ENCODE measurements around the gene PEA15. TPM values are rescaled to one million over a fixed set of nuclear protein-coding genes. Genes with fewer than 3 reads are reported as not detected.

Gene PEA15
- total RNA-seq, 1 experiment from 2014 or later, result 94.3 TPM

DNA sequence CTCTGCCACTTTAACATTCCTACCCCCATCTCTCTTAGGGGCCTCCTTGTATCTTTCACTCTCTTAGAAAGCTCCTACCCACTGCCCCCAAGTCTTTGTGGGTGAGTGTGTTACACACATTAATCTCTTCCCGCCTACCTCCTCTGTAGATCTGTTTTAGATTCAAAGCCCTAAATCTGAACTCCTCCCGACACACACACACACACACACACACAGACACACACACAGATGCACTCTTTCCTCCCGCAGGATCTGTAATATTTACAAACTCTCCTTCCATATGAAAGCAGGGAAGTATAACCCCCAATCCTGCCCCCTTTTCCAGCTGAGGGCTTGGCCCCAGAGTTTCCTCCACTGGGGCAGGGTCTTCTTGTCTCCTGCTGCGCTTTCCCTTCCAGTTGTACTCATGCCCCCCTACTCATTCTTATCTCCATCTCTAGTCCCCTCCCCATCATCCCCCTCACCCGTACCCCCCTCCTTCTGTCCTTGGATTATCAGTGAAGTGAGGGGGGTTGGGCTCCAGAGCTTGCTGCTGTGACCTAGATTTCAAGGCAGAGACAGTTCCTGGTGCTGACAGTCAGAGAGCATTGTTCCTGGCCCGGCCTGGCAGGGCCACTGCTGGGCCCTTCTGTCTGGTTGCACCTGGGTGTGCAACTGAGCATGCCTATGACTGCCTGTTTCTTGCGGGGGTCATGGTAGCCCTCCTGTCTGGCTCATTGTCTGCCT lies 4.3 kb downstream of the PEA15 start:
- no TSS peak for BruUV-seq (replicated peaks)
- CTCF ChIA-PET, result interaction anchor here (1.4 kb wide), 1 partner anchor 16 kb away, joined by 3 read pairs; no protein-coding TSS in a partner anchor
- H3K27me3 ChIP-seq (ENCODE audit: control insufficient read depth, insufficient read depth, low read length), result no peaks in the 10 kb centered on the region
- no peak overlapping the region for H3K4me3 ChIP-seq (ENCODE audit: low read depth in 2 of 2, low read length in 2 of 2)
- intact Hi-C loops (cut with micrococcal nuclease; ENCODE audit: unreplicated experiment) (no loop called here), in situ Hi-C loops (cut with HindIII; ENCODE audit: low pct_unique_long_range_greater_than_20kb, low sequenced_read_pairs) (no loop called here)
- H3K4me1 ChIP-seq (ENCODE audit: control insufficient read depth, insufficient read depth, low read length), result peaks cover 15% of the 10 kb centered on the region
- peaks cover 11% of the 10 kb centered on the region for H3K36me3 ChIP-seq (ENCODE audit: control insufficient read depth, insufficient read depth, low read length)
- no peak overlapping the region for H3K27ac ChIP-seq (ENCODE audit: low read length)
- TF ChIP-seq, protein P1, sequence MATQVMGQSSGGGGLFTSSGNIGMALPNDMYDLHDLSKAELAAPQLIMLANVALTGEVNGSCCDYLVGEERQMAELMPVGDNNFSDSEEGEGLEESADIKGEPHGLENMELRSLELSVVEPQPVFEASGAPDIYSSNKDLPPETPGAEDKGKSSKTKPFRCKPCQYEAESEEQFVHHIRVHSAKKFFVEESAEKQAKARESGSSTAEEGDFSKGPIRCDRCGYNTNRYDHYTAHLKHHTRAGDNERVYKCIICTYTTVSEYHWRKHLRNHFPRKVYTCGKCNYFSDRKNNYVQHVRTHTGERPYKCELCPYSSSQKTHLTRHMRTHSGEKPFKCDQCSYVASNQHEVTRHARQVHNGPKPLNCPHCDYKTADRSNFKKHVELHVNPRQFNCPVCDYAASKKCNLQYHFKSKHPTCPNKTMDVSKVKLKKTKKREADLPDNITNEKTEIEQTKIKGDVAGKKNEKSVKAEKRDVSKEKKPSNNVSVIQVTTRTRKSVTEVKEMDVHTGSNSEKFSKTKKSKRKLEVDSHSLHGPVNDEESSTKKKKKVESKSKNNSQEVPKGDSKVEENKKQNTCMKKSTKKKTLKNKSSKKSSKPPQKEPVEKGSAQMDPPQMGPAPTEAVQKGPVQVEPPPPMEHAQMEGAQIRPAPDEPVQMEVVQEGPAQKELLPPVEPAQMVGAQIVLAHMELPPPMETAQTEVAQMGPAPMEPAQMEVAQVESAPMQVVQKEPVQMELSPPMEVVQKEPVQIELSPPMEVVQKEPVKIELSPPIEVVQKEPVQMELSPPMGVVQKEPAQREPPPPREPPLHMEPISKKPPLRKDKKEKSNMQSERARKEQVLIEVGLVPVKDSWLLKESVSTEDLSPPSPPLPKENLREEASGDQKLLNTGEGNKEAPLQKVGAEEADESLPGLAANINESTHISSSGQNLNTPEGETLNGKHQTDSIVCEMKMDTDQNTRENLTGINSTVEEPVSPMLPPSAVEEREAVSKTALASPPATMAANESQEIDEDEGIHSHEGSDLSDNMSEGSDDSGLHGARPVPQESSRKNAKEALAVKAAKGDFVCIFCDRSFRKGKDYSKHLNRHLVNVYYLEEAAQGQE (IDR thresholded peaks at IDR 0.05; ENCODE audit: insufficient read depth in 1 of 2, low read depth in 2 of 2, low read length in 1 of 2), result no peak
- TF ChIP-seq TCF7L2 (IDR thresholded peaks at IDR 0.05; ENCODE audit: low read depth, low read length) (no peak), POLR2AphosphoS5 (IDR thresholded peaks at IDR 0.05; ENCODE audit: low read depth, low read length) (no peak), CTCF (IDR thresholded peaks at IDR 0.05) (no peak), SIN3A (IDR thresholded peaks at IDR 0.05; ENCODE audit: borderline replicate concordance, insufficient read depth, low read depth, low read length) (no peak)
- DNase-seq (ENCODE audit: low read depth, low spot score), result no peak
- POLR2A ChIA-PET, result no interaction called here
- H3K9me3 ChIP-seq (ENCODE audit: control insufficient read depth, insufficient read depth, low read depth, low read length), result no peaks in the 10 kb centered on the region
- no peak for ATAC-seq

DNA sequence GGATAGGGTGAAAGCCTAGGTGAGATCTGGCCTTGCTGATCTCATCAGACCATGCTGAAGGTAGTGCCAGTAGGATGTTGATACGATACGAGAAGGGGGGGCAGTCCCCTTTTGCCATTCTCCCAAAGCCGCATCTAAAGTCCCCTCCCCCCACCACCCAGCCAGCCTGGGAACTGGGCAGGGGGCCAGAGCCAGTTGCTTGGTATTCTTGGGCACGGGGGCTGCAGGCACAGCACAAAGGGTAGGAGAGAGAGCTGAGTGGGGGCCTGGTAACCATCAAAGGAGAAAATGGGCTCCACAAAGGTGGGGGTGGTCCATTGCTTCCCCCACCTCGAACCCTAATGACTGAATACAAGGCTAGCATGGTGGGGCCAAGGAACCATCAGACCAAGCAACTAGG lies 5.4 kb downstream of the PEA15 start:
- no peak for ATAC-seq
- intact Hi-C loops (cut with micrococcal nuclease; ENCODE audit: unreplicated experiment) (no loop called here), in situ Hi-C loops (cut with HindIII; ENCODE audit: low pct_unique_long_range_greater_than_20kb, low sequenced_read_pairs) (no loop called here)
- BruUV-seq (replicated peaks), result no TSS peak
- CTCF ChIA-PET, result no interaction called here
- DNase-seq (ENCODE audit: low read depth, low spot score), result no peak
- Histone ChIP-seq H3K36me3 (ENCODE audit: control insufficient read depth, insufficient read depth, low read length) (peaks cover 13% of the 10 kb centered on the region), H3K4me3 (ENCODE audit: low read depth in 2 of 2, low read length in 2 of 2) (no peak overlapping the region), H3K9me3 (ENCODE audit: control insufficient read depth, insufficient read depth, low read depth, low read length) (no peaks in the 10 kb centered on the region), H3K4me1 (ENCODE audit: control insufficient read depth, insufficient read depth, low read length) (peaks cover 11% of the 10 kb centered on the region), H3K27me3 (ENCODE audit: control insufficient read depth, insufficient read depth, low read length) (no peaks in the 10 kb centered on the region), H3K27ac (ENCODE audit: low read length) (no peak overlapping the region)
- POLR2A ChIA-PET, result no interaction called here
- no peak for TF ChIP-seq SIN3A (IDR thresholded peaks at IDR 0.05; ENCODE audit: borderline replicate concordance, insufficient read depth, low read depth, low read length)
- TF ChIP-seq, protein P1 (IDR thresholded peaks at IDR 0.05; ENCODE audit: insufficient read depth in 1 of 2, low read depth in 2 of 2, low read length in 1 of 2), result no peak
- no peak for TF ChIP-seq CTCF (IDR thresholded peaks at IDR 0.05)
- no peak for TF ChIP-seq TCF7L2 (IDR thresholded peaks at IDR 0.05; ENCODE audit: low read depth, low read length)
- TF ChIP-seq POLR2AphosphoS5 (IDR thresholded peaks at IDR 0.05; ENCODE audit: low read depth, low read length), result no peak
